Stimulated activated CD8-positive, alpha-beta memory T cell treated with anti-CD3 and anti-CD28 coated beads, Interleukin-7, amount 100 ng/mL, for 4 hours (primary cell): ENCODE measurements around the gene FADS2.

Experiments
- DNase-seq, 2 donors: peaks; one replicate each; pipeline ENCODE4 v3.0.0-alpha.2; 2020; ENCODE audit warnings: low read depth in 2 of 2

Gene FADS2

GRCh38 chr11:61905801-61906521, 77.9 kb downstream of the FADS2 start:
- no peak for DNase-seq

- DNase-seq = no peak
Measured at GRCh38 chr11:61906522-61906909, 78.4 kb downstream of the FADS2 start.

GRCh38 chr11:61907282-61907681, 79.2 kb downstream of the FADS2 start:
- DNase-seq = no peak

- no peak for DNase-seq
Measured at GRCh38 chr11:61907871-61908729, 80.0 kb downstream of the FADS2 start.

GRCh38 chr11:61908730-61909316, 80.7 kb downstream of the FADS2 start:
- DNase-seq = no peak

GRCh38 chr11:61910187-61911127, 82.4 kb downstream of the FADS2 start:
- DNase-seq = no peak

- no peak for DNase-seq
Measured at GRCh38 chr11:61911128-61911700, 83.1 kb downstream of the FADS2 start.

- no peak for DNase-seq
Measured at GRCh38 chr11:61911701-61912529, 83.8 kb downstream of the FADS2 start.

- DNase-seq = no peak
Measured at GRCh38 chr11:61912530-61912898, 84.4 kb downstream of the FADS2 start.

GRCh38 chr11:61912991-61913698, 85.0 kb downstream of the FADS2 start:
- no peak for DNase-seq

- no peak for DNase-seq
Measured at GRCh38 chr11:61913699-61914395, 85.7 kb downstream of the FADS2 start.

GRCh38 chr11:61914471-61915171, 86.5 kb downstream of the FADS2 start:
- DNase-seq = no peak

- DNase-seq = no peak
Measured at GRCh38 chr11:61916737-61917333, 88.7 kb downstream of the FADS2 start.
